ENCODE results near the gene MATCAP1.

MATCAP1 gene

GRCh38 chr16:67150047-67150832, 33.5 kb downstream of the MATCAP1 start:
- peak; percentile 31 for DNase-seq (ENCODE audit: low read depth)
- H3K4me3 ChIP-seq (ENCODE audit: low read depth, low read length) = no peak overlapping the region
- no peak for TF ChIP-seq POLR2A (IDR thresholded peaks at IDR 0.05; ENCODE audit: extremely low read depth, insufficient read length)
- no peak for TF ChIP-seq MAX (IDR thresholded peaks at IDR 0.05; ENCODE audit: low read depth, low read length)
- no peak for TF ChIP-seq MYC (IDR thresholded peaks at IDR 0.05; ENCODE audit: low read depth, low read length)
- no peak for TF ChIP-seq CTCF (IDR thresholded peaks at IDR 0.05; ENCODE audit: low read depth, low read length)

GRCh38 chr16:67149276-67150046, 34.3 kb downstream of the MATCAP1 start:
- DNase-seq (ENCODE audit: low read depth) = no peak
- H3K4me3 ChIP-seq (ENCODE audit: low read depth, low read length) = no peak overlapping the region
- TF ChIP-seq MYC (IDR thresholded peaks at IDR 0.05; ENCODE audit: low read depth, low read length) (no peak), MAX (IDR thresholded peaks at IDR 0.05; ENCODE audit: low read depth, low read length) (no peak), CTCF (IDR thresholded peaks at IDR 0.05; ENCODE audit: low read depth, low read length) (no peak), POLR2A (IDR thresholded peaks at IDR 0.05; ENCODE audit: extremely low read depth, insufficient read length) (no peak)

GRCh38 chr16:67148656-67149275, 35.0 kb downstream of the MATCAP1 start:
- no peak for DNase-seq (ENCODE audit: low read depth)
- H3K4me3 ChIP-seq (ENCODE audit: low read depth, low read length) = no peak overlapping the region
- no peak for TF ChIP-seq MYC (IDR thresholded peaks at IDR 0.05; ENCODE audit: low read depth, low read length)
- TF ChIP-seq CTCF (IDR thresholded peaks at IDR 0.05; ENCODE audit: low read depth, low read length) = no peak
- TF ChIP-seq MAX (IDR thresholded peaks at IDR 0.05; ENCODE audit: low read depth, low read length) = no peak
- no peak for TF ChIP-seq POLR2A (IDR thresholded peaks at IDR 0.05; ENCODE audit: extremely low read depth, insufficient read length)

- H3K4me3 ChIP-seq (ENCODE audit: low read depth, low read length) = no peak overlapping the region
- TF ChIP-seq MYC (IDR thresholded peaks at IDR 0.05; ENCODE audit: low read depth, low read length) = no peak
- no peak for TF ChIP-seq POLR2A (IDR thresholded peaks at IDR 0.05; ENCODE audit: extremely low read depth, insufficient read length)
- TF ChIP-seq CTCF (IDR thresholded peaks at IDR 0.05; ENCODE audit: low read depth, low read length) = no peak
- TF ChIP-seq MAX (IDR thresholded peaks at IDR 0.05; ENCODE audit: low read depth, low read length) = no peak
- DNase-seq (ENCODE audit: low read depth) = no peak
These were observed 35.5 kb downstream of the MATCAP1 start for GRCh38 chr16:67148221-67148620.

GRCh38 chr16:67147437-67148140, 36.2 kb downstream of the MATCAP1 start:
- DNase-seq (ENCODE audit: low read depth) = no peak
- TF ChIP-seq POLR2A (IDR thresholded peaks at IDR 0.05; ENCODE audit: extremely low read depth, insufficient read length) (no peak), CTCF (IDR thresholded peaks at IDR 0.05; ENCODE audit: low read depth, low read length) (no peak), MAX (IDR thresholded peaks at IDR 0.05; ENCODE audit: low read depth, low read length) (no peak), MYC (IDR thresholded peaks at IDR 0.05; ENCODE audit: low read depth, low read length) (no peak)
- H3K4me3 ChIP-seq (ENCODE audit: low read depth, low read length) = no peak overlapping the region

All from NB4 (cell line).